HEK293 (cell line): Measurements from ENCODE around the gene RSRC1.

Experiments used
- CTCF ChIP-seq: fragments of 450-650 bp; formaldehyde crosslinking; IDR thresholded peaks from 2 replicates; pipeline ENCODE4 v1.5.1; 2016; ENCODE audit warnings: missing biosample characterization, missing genetic modification characterization
- KLF16 ChIP-seq: fragments of 450-650 bp; formaldehyde crosslinking; IDR thresholded peaks from 2 replicates; pipeline ENCODE4 v1.5.1; 2017; ENCODE audit warnings: missing biosample characterization, missing genetic modification characterization
- SP7 ChIP-seq: fragments of 450-650 bp; formaldehyde crosslinking; IDR thresholded peaks from 2 replicates; pipeline ENCODE4 v1.5.1; 2016; ENCODE audit warnings: missing biosample characterization, missing genetic modification characterization
- ZBTB1 ChIP-seq: fragments of 450-650 bp; formaldehyde crosslinking; IDR thresholded peaks from 2 replicates; pipeline ENCODE4 v1.5.1; 2016; ENCODE audit warnings: missing biosample characterization, missing genetic modification characterization
- ZNF24 ChIP-seq: fragments of 450-650 bp; formaldehyde crosslinking; IDR thresholded peaks from 2 replicates; pipeline ENCODE4 v1.5.1; 2016; ENCODE audit warnings: missing biosample characterization, missing genetic modification characterization
- ZNF530 ChIP-seq: fragments of 450-650 bp; formaldehyde crosslinking; IDR thresholded peaks from 2 replicates; pipeline ENCODE4 v1.5.1; 2016; ENCODE audit warnings: low read depth, missing biosample characterization, missing genetic modification characterization
- ZNF76 ChIP-seq: fragments of 450-650 bp; formaldehyde crosslinking; IDR thresholded peaks from 2 replicates; pipeline ENCODE4; 2016; ENCODE audit warnings: low read depth, missing biosample characterization, missing genetic modification characterization, borderline replicate concordance
- TF ChIP-seq, protein P1 (sequence below): fragments of 450-650 bp; formaldehyde crosslinking; IDR thresholded peaks from 2 replicates; pipeline ENCODE4 v1.5.1; 2017; ENCODE audit warnings: missing biosample characterization, missing genetic modification characterization
- TF ChIP-seq, protein P2 (sequence below): fragments of 450-650 bp; formaldehyde crosslinking; IDR thresholded peaks from 2 replicates; pipeline ENCODE4 v1.5.1; 2016; ENCODE audit warnings: missing biosample characterization, missing genetic modification characterization

DNA sequence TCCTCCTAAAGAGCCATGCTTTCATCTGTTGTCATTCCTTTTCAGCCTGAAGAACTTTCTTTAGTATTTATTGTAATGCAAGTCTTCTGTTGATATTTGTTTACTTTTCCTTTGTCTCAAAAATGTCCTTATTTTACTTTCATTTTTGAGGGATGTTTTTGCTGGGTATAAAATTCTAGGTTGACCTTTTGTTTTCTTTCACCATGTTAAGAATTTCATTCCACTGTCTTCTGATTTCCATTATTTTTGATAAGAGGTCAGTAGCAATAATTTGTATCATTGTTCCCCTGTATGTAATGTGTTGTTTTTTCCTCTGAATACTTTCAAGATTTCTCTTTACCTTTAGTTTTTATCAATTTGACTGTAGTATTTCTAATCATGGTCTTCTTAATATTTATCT lies 91.1 kb downstream of the RSRC1 start:
- TF ChIP-seq ZNF530 (no peak), KLF16 (no peak), SP7 (tag by site-specific recombination) (no peak), ZNF76 (tag by site-specific recombination) (no peak), ZBTB1 (tag by site-specific recombination) (no peak), CTCF (tag by site-specific recombination) (no peak), ZNF24 (no peak)
- TF ChIP-seq, protein P1, sequence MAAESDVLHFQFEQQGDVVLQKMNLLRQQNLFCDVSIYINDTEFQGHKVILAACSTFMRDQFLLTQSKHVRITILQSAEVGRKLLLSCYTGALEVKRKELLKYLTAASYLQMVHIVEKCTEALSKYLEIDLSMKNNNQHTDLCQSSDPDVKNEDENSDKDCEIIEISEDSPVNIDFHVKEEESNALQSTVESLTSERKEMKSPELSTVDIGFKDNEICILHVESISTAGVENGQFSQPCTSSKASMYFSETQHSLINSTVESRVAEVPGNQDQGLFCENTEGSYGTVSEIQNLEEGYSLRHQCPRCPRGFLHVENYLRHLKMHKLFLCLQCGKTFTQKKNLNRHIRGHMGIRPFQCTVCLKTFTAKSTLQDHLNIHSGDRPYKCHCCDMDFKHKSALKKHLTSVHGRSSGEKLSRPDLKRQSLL (tag by site-specific recombination): no peak
- TF ChIP-seq, protein P2, sequence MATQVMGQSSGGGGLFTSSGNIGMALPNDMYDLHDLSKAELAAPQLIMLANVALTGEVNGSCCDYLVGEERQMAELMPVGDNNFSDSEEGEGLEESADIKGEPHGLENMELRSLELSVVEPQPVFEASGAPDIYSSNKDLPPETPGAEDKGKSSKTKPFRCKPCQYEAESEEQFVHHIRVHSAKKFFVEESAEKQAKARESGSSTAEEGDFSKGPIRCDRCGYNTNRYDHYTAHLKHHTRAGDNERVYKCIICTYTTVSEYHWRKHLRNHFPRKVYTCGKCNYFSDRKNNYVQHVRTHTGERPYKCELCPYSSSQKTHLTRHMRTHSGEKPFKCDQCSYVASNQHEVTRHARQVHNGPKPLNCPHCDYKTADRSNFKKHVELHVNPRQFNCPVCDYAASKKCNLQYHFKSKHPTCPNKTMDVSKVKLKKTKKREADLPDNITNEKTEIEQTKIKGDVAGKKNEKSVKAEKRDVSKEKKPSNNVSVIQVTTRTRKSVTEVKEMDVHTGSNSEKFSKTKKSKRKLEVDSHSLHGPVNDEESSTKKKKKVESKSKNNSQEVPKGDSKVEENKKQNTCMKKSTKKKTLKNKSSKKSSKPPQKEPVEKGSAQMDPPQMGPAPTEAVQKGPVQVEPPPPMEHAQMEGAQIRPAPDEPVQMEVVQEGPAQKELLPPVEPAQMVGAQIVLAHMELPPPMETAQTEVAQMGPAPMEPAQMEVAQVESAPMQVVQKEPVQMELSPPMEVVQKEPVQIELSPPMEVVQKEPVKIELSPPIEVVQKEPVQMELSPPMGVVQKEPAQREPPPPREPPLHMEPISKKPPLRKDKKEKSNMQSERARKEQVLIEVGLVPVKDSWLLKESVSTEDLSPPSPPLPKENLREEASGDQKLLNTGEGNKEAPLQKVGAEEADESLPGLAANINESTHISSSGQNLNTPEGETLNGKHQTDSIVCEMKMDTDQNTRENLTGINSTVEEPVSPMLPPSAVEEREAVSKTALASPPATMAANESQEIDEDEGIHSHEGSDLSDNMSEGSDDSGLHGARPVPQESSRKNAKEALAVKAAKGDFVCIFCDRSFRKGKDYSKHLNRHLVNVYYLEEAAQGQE (tag by site-specific recombination): no peak
